Measurements from ENCODE around the gene ITPA. TPM values are rescaled to one million over a fixed set of nuclear protein-coding genes. Genes with fewer than 3 reads are reported as not detected.

The ITPA gene
- total and polyA plus RNA-seq, 2 experiments from 2014 or later, result 57.5 to 81.7 TPM

- H3K27ac ChIP-seq (ENCODE audit: low read depth), result no peak overlapping the region
- peaks cover 18% of the 10 kb centered on the region for H3K4me1 ChIP-seq (ENCODE audit: insufficient read depth)
- H3K27me3 ChIP-seq (ENCODE audit: insufficient read depth), result peaks cover 48% of the 10 kb centered on the region
- H3K4me2 ChIP-seq, result no peak overlapping the region
- ATAC-seq (no peak), DNase-seq (ENCODE audit: low spot score) (no peak)
- H3K9me2 ChIP-seq (ENCODE audit: insufficient read depth), result no peaks in the 10 kb centered on the region
- peaks cover 3% of the 10 kb centered on the region; the same call in 1 of the 3 replicates for H3K36me3 Mint-ChIP-seq (ENCODE audit: low read depth)
- TF ChIP-seq JUNB (IDR thresholded peaks at IDR 0.05; ENCODE audit: unreplicated experiment) (no peak), NANOG (IDR thresholded peaks at IDR 0.05; ENCODE audit: borderline replicate concordance) (no peak), STAT1 (IDR thresholded peaks at IDR 0.05; ENCODE audit: unreplicated experiment) (no peak), EZH2phosphoT487 (IDR thresholded peaks at IDR 0.05; ENCODE audit: unreplicated experiment) (no peak), POLR2AphosphoS5 (IDR thresholded peaks at IDR 0.05; ENCODE audit: low read depth) (no peak), ZNF114 (CRISPR knock-in tag; IDR thresholded peaks at IDR 0.05) (no peak), CREB1 (CRISPR knock-in tag; IDR thresholded peaks at IDR 0.05; ENCODE audit: low read depth) (no peak), EZH2 (IDR thresholded peaks at IDR 0.05; ENCODE audit: low read depth, unreplicated experiment) (no peak), ZNF462 (CRISPR knock-in tag; IDR thresholded peaks at IDR 0.05) (no peak), ZNF331 (CRISPR knock-in tag; IDR thresholded peaks at IDR 0.05; ENCODE audit: low read depth) (no peak)
- TF ChIP-seq, protein P1, sequence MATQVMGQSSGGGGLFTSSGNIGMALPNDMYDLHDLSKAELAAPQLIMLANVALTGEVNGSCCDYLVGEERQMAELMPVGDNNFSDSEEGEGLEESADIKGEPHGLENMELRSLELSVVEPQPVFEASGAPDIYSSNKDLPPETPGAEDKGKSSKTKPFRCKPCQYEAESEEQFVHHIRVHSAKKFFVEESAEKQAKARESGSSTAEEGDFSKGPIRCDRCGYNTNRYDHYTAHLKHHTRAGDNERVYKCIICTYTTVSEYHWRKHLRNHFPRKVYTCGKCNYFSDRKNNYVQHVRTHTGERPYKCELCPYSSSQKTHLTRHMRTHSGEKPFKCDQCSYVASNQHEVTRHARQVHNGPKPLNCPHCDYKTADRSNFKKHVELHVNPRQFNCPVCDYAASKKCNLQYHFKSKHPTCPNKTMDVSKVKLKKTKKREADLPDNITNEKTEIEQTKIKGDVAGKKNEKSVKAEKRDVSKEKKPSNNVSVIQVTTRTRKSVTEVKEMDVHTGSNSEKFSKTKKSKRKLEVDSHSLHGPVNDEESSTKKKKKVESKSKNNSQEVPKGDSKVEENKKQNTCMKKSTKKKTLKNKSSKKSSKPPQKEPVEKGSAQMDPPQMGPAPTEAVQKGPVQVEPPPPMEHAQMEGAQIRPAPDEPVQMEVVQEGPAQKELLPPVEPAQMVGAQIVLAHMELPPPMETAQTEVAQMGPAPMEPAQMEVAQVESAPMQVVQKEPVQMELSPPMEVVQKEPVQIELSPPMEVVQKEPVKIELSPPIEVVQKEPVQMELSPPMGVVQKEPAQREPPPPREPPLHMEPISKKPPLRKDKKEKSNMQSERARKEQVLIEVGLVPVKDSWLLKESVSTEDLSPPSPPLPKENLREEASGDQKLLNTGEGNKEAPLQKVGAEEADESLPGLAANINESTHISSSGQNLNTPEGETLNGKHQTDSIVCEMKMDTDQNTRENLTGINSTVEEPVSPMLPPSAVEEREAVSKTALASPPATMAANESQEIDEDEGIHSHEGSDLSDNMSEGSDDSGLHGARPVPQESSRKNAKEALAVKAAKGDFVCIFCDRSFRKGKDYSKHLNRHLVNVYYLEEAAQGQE (IDR thresholded peaks at IDR 0.05; ENCODE audit: unreplicated experiment), result no peak
- TF ChIP-seq, protein P2, sequence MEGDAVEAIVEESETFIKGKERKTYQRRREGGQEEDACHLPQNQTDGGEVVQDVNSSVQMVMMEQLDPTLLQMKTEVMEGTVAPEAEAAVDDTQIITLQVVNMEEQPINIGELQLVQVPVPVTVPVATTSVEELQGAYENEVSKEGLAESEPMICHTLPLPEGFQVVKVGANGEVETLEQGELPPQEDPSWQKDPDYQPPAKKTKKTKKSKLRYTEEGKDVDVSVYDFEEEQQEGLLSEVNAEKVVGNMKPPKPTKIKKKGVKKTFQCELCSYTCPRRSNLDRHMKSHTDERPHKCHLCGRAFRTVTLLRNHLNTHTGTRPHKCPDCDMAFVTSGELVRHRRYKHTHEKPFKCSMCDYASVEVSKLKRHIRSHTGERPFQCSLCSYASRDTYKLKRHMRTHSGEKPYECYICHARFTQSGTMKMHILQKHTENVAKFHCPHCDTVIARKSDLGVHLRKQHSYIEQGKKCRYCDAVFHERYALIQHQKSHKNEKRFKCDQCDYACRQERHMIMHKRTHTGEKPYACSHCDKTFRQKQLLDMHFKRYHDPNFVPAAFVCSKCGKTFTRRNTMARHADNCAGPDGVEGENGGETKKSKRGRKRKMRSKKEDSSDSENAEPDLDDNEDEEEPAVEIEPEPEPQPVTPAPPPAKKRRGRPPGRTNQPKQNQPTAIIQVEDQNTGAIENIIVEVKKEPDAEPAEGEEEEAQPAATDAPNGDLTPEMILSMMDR (conservative IDR thresholded peaks at IDR 0.05; ENCODE audit: low read depth in 2 of 2), result no peak
- TF ChIP-seq, protein P3, sequence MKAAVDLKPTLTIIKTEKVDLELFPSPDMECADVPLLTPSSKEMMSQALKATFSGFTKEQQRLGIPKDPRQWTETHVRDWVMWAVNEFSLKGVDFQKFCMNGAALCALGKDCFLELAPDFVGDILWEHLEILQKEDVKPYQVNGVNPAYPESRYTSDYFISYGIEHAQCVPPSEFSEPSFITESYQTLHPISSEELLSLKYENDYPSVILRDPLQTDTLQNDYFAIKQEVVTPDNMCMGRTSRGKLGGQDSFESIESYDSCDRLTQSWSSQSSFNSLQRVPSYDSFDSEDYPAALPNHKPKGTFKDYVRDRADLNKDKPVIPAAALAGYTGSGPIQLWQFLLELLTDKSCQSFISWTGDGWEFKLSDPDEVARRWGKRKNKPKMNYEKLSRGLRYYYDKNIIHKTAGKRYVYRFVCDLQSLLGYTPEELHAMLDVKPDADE (IDR thresholded peaks at IDR 0.05), result no peak
- H3K4me3 Mint-ChIP-seq, result no peak overlapping the region
- 0 out of 2 replicates have a peak, but pooled peaks cover 14% of the 10 kb centered on the region for H3F3A ChIP-seq (replicated peaks; ENCODE audit: low read depth)
- no peak overlapping the region for H3K27ac Mint-ChIP-seq
- no peaks in the 10 kb centered on the region; the same call in 1 of the 2 replicates for H4K20me1 ChIP-seq (replicated peaks; ENCODE audit: insufficient read depth)
- peaks cover 46% of the 10 kb centered on the region for H3K27me3 Mint-ChIP-seq (ENCODE audit: insufficient read depth, low read depth, poor library complexity)
- peaks cover 20% of the 10 kb centered on the region for H3K4me1 Mint-ChIP-seq
- no peaks in the 10 kb centered on the region for H3K79me2 ChIP-seq (replicated peaks; ENCODE audit: insufficient read depth)
- H3K36me3 ChIP-seq (ENCODE audit: insufficient read depth), result no peaks in the 10 kb centered on the region
- H3K9me3 Mint-ChIP-seq, result no peaks in the 10 kb centered on the region
- H3K4me3 ChIP-seq, result no peak overlapping the region
- no peak overlapping the region for H2AFZ ChIP-seq
These were observed 36.4 kb downstream of the ITPA start for GRCh38 chr20:3245711-3246110.

All from GM23338 (cell line).